Mesenteric fat pad (tissue), 1 donor: ENCODE results near the gene MEN1. TPM values are rescaled to one million over a fixed set of nuclear protein-coding genes. Genes with fewer than 3 reads are reported as not detected.

Source experiments
- DNase-seq: peaks from one replicate; pipeline ENCODE4 v3.0.0-alpha.2; 2020; ENCODE audit warnings: low spot score
- total RNA-seq: library from RNA; stranded (reverse); fragmentation: NEBNext Ultra II Directional; extraction: Animal tissue kit (Norgen Biotek cat#: 25700); gene quantifications from one replicate; pipeline ENCODE4 v1.2.1, GENCODE V29; 2021
- donor health status: DM: yes; HTN: yes; CAD: no.

Gene MEN1
- total RNA-seq, 1 donor from 2014 or later: 18.5 TPM

- DNase-seq: peak; percentile 81
Observed at GRCh38 chr11:64765851-64766665, 44.3 kb downstream of the MEN1 start.

- peak; percentile 85 for DNase-seq
Observed at GRCh38 chr11:64765291-64765850, 45.0 kb downstream of the MEN1 start.

- DNase-seq: peak; percentile 53
Observed at GRCh38 chr11:64764753-64765152, 45.6 kb downstream of the MEN1 start.

- peak; percentile 60 for DNase-seq
Observed at GRCh38 chr11:64764040-64764611, 46.2 kb downstream of the MEN1 start.

GRCh38 chr11:64763526-64764039 is 46.8 kb downstream of the MEN1 start:
- peak; percentile 86 for DNase-seq

- peak; percentile 74 for DNase-seq
Observed at GRCh38 chr11:64762674-64763525, 47.5 kb downstream of the MEN1 start.

- peak; percentile 68 for DNase-seq
Observed at GRCh38 chr11:64762277-64762673, 48.1 kb downstream of the MEN1 start.

GRCh38 chr11:64760759-64761420 is 49.5 kb downstream of the MEN1 start:
- DNase-seq: peak; percentile 59

GRCh38 chr11:64759722-64760719 is 50.3 kb downstream of the MEN1 start, which contains the start of gene PYGM:
PYGM (minus strand) TSS chr11:64759974; CDS start chr11:64759898, 76 bp downstream.
- DNase-seq: peak; percentile 91

GRCh38 chr11:64759131-64759721 is 51.1 kb downstream of the MEN1 start:
- DNase-seq: peak; percentile 80

GRCh38 chr11:64758330-64759079 is 51.8 kb downstream of the MEN1 start:
- DNase-seq: peak; percentile 81

- DNase-seq: peak; percentile 86
Observed at GRCh38 chr11:64757549-64758329, 52.6 kb downstream of the MEN1 start.

GRCh38 chr11:64755681-64756361 is 54.5 kb downstream of the MEN1 start:
- DNase-seq: peak; percentile 69

- DNase-seq: peak; percentile 86
Observed at GRCh38 chr11:64754919-64755662, 55.3 kb downstream of the MEN1 start.

GRCh38 chr11:64754124-64754918 is 56.0 kb downstream of the MEN1 start:
- peak; percentile 43 for DNase-seq
